Measurements from ENCODE around the gene APBB1IP.
A peak's percentile ranks its signal among the peaks of the same experiment; 100 is the strongest.

The APBB1IP gene

DNA sequence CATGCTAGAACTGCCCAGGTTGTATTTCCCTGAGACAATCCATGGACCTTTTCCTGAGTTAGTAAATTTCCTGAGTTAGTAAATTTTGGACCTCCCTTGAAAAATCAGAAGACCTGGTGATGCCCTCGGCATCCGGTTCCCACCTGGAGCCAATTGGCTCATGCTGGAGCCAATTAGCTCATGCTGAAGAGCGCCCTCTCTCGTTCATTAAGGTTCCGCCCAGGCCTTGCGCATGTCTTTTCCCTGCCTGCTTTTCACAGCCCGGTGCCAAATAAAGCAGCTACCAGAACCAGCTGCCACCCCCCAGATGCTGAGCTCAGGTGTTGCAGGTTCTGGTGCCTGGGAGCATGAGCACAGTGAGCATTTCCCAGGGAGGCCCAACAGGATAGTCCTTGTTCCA lies 96.2 kb downstream of the APBB1IP start:
- TF ChIP-seq, protein P1, sequence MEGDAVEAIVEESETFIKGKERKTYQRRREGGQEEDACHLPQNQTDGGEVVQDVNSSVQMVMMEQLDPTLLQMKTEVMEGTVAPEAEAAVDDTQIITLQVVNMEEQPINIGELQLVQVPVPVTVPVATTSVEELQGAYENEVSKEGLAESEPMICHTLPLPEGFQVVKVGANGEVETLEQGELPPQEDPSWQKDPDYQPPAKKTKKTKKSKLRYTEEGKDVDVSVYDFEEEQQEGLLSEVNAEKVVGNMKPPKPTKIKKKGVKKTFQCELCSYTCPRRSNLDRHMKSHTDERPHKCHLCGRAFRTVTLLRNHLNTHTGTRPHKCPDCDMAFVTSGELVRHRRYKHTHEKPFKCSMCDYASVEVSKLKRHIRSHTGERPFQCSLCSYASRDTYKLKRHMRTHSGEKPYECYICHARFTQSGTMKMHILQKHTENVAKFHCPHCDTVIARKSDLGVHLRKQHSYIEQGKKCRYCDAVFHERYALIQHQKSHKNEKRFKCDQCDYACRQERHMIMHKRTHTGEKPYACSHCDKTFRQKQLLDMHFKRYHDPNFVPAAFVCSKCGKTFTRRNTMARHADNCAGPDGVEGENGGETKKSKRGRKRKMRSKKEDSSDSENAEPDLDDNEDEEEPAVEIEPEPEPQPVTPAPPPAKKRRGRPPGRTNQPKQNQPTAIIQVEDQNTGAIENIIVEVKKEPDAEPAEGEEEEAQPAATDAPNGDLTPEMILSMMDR (conservative IDR thresholded peaks at IDR 0.05; ENCODE audit: low read depth, low read length): peak; percentile 22
- no peak overlapping the region for H3K4me3 ChIP-seq (ENCODE audit: low read length)
- no peak for DNase-seq (ENCODE audit: low read depth)

DNA sequence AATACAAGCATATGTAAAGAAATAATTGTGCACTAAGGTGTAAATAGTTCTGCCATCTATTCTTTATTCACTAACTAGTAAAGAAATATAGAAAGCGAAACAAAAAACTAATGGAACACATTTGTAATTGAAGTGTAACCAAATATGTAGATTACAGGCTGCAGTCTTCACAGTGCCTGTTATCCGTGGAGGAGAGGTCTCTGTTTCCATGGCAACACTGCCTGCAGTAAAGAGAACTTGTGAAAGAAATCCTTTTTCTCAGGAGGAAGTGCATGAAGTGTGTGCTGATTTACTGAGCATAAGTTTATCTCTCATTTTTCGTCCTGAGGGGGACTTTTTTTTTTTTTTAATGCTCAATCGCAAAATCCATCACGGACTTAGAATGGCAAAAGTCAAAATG lies 102.5 kb downstream of the APBB1IP start:
- no peak overlapping the region for H3K4me3 ChIP-seq (ENCODE audit: low read length)
- TF ChIP-seq, protein P1 (conservative IDR thresholded peaks at IDR 0.05; ENCODE audit: low read depth, low read length): no peak
- DNase-seq (ENCODE audit: low read depth): no peak

DNA sequence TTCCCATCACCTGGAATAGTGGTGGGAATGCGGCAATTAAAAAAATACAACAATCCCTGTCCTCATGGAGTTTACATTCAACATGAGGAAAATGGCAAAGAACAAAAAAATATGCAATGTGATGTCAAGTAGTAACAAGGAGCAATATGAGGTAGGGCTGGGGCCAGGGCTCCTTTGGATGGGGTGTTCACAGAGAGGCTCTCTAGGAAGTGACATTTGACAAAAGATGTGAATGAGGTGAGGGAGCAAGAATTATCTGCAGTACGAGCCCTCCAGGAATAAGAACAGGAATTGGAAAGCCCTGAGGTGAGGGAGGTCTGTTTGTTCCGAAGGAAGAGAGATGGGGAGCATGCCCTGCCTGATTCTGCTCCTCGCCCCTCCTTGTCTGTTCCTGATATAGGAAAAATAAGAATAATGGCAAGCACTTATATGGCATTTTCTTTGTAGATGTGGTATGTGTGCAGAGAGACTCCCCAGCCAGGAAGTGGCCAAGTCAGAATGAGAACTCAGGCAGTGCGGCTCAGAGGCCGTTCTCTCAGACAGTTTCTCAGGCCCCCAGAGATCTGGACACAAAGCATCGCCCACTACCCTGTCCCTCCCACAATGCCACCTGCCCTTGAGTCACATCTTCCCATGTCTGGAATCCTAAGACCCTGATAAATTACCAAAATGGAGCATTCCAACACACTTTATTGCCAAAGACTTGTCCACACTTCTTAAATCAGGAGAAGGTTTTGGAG lies 105.6 kb downstream of the APBB1IP start:
- TF ChIP-seq, protein P1 (conservative IDR thresholded peaks at IDR 0.05; ENCODE audit: low read depth, low read length): no peak
- no peak for DNase-seq (ENCODE audit: low read depth)
- H3K4me3 ChIP-seq (ENCODE audit: low read length): no peak overlapping the region

DNA sequence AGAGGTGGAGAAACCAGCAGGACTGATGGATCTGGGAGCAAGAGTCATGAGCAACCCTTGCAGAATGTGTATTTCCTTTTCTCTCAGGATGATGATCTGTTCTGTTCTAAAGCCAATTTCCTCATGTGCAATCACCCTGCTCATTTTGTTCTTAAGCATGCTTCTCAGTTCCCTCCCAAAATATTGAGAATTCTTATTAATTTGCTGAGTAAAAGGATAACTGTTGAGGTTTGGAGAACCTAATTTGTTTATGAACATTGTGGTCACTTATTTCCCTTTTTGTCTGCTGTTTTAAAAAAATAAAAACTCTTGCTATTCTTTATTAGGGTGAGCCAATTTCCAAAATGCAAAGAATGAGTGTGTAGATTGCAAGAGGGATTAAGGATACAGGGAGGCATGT lies 106.8 kb downstream of the APBB1IP start:
- TF ChIP-seq, protein P1 (conservative IDR thresholded peaks at IDR 0.05; ENCODE audit: low read depth, low read length): no peak
- DNase-seq (ENCODE audit: low read depth): no peak
- H3K4me3 ChIP-seq (ENCODE audit: low read length): no peak overlapping the region

DNA sequence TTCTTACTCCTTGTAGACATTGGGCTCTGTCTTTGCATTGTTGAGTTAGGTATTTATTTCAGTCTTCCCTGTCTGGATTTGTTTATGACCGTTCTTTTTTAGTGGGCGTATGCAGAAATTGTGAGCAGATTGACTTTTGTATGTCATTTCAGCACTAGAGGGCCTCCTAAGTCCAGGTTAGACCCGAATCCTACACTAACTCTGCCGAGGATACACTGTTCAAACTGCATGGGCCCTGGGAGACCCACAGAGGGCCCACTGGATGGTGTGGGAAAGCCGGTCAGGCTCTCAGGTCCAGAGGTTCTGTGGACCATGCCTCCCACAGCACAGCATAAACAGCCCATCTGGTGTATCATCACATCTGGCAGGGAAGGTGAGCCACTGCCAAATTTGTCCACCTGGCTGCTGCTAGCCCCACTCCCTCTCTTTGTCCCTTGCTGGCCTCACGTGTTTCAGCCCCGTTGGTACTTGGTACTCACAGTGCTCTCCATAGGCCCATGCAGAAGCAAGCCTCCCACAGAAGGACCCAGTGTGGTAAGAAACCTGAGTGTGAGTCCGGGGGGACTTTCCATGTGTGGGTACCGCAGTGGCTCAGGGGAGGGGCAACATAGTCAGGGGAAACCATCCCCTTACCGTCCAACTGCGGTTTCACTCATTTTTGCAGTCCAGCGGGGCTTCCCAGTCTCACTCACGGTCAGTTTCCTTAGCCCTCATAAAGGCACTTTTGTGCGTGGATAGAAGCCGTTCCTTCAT lies 112.8 kb downstream of the APBB1IP start:
- TF ChIP-seq, protein P1 (conservative IDR thresholded peaks at IDR 0.05; ENCODE audit: low read depth, low read length): peak; percentile 27
- no peak for DNase-seq (ENCODE audit: low read depth)

DNA sequence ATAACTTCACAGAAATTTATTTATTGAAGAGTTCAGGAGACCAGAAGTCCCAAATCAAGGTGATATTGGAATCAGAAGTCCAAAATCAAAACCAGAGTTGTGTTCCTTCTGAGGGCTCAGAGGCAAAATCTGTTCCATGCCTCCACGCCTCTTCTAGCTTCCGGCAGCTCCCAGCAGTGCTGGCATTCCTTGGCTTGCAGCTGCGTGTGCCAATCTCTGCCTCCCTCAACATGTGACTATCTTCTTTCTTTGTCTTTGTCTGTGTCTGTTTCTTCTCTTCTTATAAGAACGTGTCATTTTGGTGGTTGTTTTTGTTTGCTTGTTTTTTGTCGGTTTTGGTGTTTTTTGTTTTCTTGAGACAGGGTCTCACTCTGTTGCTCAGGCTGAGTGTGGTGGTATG lies 116.1 kb downstream of the APBB1IP start:
- H3K4me3 ChIP-seq (ENCODE audit: low read length): no peak overlapping the region
- TF ChIP-seq, protein P1 (conservative IDR thresholded peaks at IDR 0.05; ENCODE audit: low read depth, low read length): no peak
- no peak for DNase-seq (ENCODE audit: low read depth)

More for the DNA sequence above, 112.8 kb downstream of the APBB1IP start:
- no peak overlapping the region for H3K4me3 ChIP-seq (ENCODE audit: low read length)
